Measurements from ENCODE around the gene ARHGAP8. TPM values are rescaled to one million over a fixed set of nuclear protein-coding genes. Genes with fewer than 3 reads are reported as not detected.
A peak's percentile ranks its signal among the peaks of the same experiment; 100 is the strongest.

ARHGAP8 gene
- total and polyA plus RNA-seq, 2 of the 13 experiments (the other 11 are each of a cell fraction or from before 2014, with no cell fraction given), result 0.07 TPM; not detected in 1

DNA sequence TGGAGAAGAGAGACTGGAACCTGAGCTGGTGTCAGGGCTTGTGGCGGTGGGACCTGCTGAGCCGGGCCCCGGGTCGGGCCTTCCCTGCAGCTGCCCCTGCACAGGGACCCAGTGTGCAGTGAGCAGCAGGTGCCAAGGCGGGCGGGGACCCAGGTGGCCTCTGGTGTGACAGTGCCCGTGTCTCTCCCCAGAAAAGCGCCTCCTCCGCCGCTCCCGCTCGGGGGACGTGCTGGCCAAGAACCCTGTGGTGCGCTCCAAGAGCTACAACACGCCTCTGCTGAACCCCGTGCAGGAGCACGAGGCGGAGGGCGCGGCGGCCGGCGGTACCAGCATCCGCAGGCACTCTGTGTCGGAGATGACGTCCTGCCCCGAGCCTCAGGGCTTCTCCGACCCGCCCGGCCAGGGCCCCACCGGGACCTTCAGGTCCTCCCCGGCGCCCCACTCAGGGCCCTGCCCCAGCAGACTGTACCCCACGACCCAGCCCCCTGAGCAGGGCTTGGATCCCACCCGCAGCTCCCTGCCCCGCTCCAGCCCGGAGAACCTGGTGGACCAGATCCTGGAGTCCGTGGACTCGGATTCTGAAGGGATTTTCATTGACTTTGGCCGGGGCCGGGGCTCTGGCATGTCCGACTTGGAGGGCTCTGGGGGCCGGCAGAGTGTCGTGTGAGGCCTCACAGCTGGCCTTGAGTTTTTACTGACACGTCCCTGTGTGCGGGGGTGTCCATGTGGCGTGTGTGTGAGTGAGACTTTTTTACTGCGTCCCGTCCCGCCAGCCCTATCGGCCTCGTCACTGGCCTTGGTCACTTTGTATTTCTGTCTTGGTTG is 15.6 kb upstream of the ARHGAP8 start (continued):
- TF ChIP-seq SP4 (CRISPR knock-in tag; IDR thresholded peaks at IDR 0.05), result no peak; the same call in 1 of the 2 replicates
- TF ChIP-seq, protein P1, sequence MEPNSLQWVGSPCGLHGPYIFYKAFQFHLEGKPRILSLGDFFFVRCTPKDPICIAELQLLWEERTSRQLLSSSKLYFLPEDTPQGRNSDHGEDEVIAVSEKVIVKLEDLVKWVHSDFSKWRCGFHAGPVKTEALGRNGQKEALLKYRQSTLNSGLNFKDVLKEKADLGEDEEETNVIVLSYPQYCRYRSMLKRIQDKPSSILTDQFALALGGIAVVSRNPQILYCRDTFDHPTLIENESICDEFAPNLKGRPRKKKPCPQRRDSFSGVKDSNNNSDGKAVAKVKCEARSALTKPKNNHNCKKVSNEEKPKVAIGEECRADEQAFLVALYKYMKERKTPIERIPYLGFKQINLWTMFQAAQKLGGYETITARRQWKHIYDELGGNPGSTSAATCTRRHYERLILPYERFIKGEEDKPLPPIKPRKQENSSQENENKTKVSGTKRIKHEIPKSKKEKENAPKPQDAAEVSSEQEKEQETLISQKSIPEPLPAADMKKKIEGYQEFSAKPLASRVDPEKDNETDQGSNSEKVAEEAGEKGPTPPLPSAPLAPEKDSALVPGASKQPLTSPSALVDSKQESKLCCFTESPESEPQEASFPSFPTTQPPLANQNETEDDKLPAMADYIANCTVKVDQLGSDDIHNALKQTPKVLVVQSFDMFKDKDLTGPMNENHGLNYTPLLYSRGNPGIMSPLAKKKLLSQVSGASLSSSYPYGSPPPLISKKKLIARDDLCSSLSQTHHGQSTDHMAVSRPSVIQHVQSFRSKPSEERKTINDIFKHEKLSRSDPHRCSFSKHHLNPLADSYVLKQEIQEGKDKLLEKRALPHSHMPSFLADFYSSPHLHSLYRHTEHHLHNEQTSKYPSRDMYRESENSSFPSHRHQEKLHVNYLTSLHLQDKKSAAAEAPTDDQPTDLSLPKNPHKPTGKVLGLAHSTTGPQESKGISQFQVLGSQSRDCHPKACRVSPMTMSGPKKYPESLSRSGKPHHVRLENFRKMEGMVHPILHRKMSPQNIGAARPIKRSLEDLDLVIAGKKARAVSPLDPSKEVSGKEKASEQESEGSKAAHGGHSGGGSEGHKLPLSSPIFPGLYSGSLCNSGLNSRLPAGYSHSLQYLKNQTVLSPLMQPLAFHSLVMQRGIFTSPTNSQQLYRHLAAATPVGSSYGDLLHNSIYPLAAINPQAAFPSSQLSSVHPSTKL (CRISPR knock-in tag; IDR thresholded peaks at IDR 0.05), result no peak
- TF ChIP-seq AGO2 (optimal IDR thresholded peaks at IDR 0.05; ENCODE audit: low read depth, low read length), result peak; percentile 63
- no peak for TF ChIP-seq NFE2L2 (IDR thresholded peaks at IDR 0.05; ENCODE audit: low read length)
- TF ChIP-seq POLR2AphosphoS5 (IDR thresholded peaks at IDR 0.05; ENCODE audit: low read depth, low read length), result no peak
- TF ChIP-seq SNAPC2 (CRISPR knock-in tag; IDR thresholded peaks at IDR 0.05), result no peak
- TF ChIP-seq SUZ12 (IDR thresholded peaks at IDR 0.05; ENCODE audit: low read depth, low read length), result no peak
- 0 out of 2 replicates have a peak, but pooled peaks have one; percentile 22 for TF ChIP-seq POLR2G (IDR thresholded peaks at IDR 0.05; ENCODE audit: low read depth, low read length)
- no peak for TF ChIP-seq ZBTB20 (CRISPR knock-in tag; IDR thresholded peaks at IDR 0.05; ENCODE audit: borderline replicate concordance, low read depth)
- no peak for TF ChIP-seq ZNF652 (CRISPR knock-in tag; IDR thresholded peaks at IDR 0.05; ENCODE audit: borderline replicate concordance, low read depth)
- peak; percentile 25 for TF ChIP-seq SRSF4 (IDR thresholded peaks at IDR 0.05; ENCODE audit: low read depth, low read length, poor library complexity, severe bottlenecking)
- TF ChIP-seq, protein P2, sequence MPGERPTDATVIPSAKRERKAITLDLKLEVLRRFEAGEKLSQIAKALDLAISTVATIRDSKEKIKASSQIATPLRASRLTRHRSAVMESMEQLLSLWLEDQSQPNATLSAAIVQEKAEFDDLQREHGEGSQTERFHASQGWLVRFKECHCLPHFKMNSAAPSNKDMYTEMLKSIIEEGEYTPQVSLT (CRISPR knock-in tag; IDR thresholded peaks at IDR 0.05; ENCODE audit: borderline replicate concordance, low read depth), result no peak
- TF ChIP-seq, protein P3, sequence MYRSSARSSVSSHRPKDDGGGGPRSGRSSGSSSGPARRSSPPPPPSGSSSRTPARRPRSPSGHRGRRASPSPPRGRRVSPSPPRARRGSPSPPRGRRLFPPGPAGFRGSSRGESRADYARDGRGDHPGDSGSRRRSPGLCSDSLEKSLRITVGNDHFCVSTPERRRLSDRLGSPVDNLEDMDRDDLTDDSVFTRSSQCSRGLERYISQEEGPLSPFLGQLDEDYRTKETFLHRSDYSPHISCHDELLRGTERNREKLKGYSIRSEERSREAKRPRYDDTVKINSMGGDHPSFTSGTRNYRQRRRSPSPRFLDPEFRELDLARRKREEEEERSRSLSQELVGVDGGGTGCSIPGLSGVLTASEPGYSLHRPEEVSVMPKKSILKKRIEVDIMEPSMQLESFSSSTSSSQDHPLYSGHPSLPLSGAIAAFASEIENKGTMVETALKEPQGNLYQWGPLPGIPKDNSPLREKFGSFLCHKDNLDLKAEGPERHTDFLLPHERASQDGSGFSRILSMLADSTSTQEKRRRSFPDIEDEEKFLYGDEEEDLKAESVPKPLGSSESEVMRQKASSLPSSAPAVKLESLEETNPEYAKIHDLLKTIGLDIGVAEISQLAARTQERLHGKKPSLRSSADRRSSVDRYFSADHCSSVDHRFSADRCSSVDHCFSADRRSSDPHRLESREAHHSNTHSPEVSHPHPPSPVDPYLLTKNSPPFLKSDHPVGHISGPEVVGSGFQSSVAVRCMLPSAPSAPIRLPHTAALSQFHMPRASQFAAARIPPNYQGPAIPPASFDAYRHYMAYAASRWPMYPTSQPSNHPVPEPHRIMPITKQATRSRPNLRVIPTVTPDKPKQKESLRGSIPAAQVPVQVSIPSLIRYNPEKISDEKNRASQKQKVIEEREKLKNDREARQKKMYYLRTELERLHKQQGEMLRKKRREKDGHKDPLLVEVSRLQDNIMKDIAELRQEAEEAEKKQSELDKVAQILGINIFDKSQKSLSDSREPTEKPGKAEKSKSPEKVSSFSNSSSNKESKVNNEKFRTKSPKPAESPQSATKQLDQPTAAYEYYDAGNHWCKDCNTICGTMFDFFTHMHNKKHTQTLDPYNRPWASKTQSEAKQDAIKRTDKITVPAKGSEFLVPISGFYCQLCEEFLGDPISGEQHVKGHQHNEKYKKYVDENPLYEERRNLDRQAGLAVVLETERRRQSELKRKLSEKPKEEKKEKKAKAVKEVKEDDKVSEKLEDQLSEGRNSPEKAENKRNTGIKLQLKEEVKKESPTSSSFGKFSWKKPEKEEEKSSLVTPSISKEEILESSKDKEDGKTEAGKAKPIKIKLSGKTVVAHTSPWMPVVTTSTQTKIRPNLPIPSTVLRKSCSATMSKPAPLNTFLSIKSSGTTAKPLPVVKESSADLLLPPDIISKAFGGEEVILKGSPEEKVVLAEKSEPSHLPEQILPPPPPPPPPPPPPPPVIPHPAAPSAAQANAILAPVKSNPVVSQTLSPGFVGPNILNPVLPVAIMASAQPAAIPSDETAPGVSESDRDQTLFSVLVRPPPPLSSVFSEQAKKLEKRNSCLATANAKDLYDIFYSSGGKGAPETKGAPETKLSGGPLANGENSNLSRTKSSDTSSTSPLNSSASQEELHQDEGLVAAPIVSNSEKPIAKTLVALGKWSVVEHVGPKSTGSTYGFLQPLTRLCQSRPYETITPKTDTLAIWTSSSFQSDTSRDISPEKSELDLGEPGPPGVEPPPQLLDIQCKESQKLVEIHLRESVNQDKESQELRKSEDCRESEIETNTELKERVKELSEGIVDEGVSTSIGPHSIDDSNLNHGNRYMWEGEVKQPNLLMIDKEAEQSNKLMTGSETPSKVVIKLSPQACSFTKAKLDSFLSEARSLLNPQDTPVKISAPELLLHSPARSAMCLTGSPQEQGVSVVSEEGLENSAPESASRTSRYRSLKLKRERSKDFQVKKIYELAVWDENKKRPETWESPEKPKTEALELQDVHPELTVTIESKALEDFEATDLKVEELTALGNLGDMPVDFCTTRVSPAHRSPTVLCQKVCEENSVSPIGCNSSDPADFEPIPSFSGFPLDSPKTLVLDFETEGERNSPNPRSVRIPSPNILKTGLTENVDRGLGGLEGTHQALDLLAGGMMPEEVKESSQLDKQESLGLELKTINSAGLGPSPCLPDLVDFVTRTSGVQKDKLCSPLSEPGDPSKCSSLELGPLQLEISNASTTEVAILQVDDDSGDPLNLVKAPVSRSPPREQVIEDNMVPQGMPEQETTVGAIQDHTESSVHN (CRISPR knock-in tag; IDR thresholded peaks at IDR 0.05), result no peak
- TF ChIP-seq STAT5B (CRISPR knock-in tag; IDR thresholded peaks at IDR 0.05), result no peak
- TF ChIP-seq, protein P4, sequence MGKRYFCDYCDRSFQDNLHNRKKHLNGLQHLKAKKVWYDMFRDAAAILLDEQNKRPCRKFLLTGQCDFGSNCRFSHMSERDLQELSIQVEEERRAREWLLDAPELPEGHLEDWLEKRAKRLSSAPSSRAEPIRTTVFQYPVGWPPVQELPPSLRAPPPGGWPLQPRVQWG (CRISPR knock-in tag; IDR thresholded peaks at IDR 0.05; ENCODE audit: borderline replicate concordance, low read depth), result no peak
- no peak for TF ChIP-seq JUNB (CRISPR knock-in tag; IDR thresholded peaks at IDR 0.05; ENCODE audit: borderline replicate concordance)
